C4-2B (cell line): Measurements from ENCODE around the gene LPXN.

ENCODE experiments used
- CTCF ChIP-seq: fragments of 450-650 bp; conservative IDR thresholded peaks from 2 replicates; pipeline ENCODE4 v1.5.1; 2017; ENCODE audit warnings: mild to moderate bottlenecking
- ZFX ChIP-seq: fragments of 450-650 bp; IDR thresholded peaks from 2 replicates; pipeline ENCODE4 v1.6.1; 2017

GRCh38 chr11:58530236-58530635, 45.4 kb downstream of the LPXN start:
- TF ChIP-seq CTCF (no peak), ZFX (no peak)
